HuH-7.5 (cell line): ENCODE data around the gene TMEM39A.

Experiments used
- DNase-seq: peaks from one replicate; pipeline ENCODE4 v3.0.0; 2011; ENCODE audit warnings: low spot score

TMEM39A gene

GRCh38 chr3:119456469-119456868, 6.9 kb downstream of the TMEM39A start:
- no peak for DNase-seq

GRCh38 chr3:119453822-119454221, 9.6 kb downstream of the TMEM39A start:
- no peak for DNase-seq

- no peak for DNase-seq
These were observed 18.8 kb downstream of the TMEM39A start for GRCh38 chr3:119444590-119444989.

- DNase-seq = no peak
These were observed 20.2 kb downstream of the TMEM39A start for GRCh38 chr3:119443179-119443578.

- no peak for DNase-seq
These were observed 25.6 kb downstream of the TMEM39A start for GRCh38 chr3:119437691-119438258.

GRCh38 chr3:119436977-119437376, 26.4 kb downstream of the TMEM39A start:
- DNase-seq = no peak

GRCh38 chr3:119434703-119435102, 28.7 kb downstream of the TMEM39A start:
- no peak for DNase-seq

- DNase-seq = no peak
These were observed 29.6 kb downstream of the TMEM39A start for GRCh38 chr3:119433613-119434325.

GRCh38 chr3:119428538-119428937, 34.9 kb downstream of the TMEM39A start:
- DNase-seq = no peak

GRCh38 chr3:119427669-119428068, 35.7 kb downstream of the TMEM39A start:
- DNase-seq = no peak

GRCh38 chr3:119420196-119420595, 43.2 kb downstream of the TMEM39A start:
- no peak for DNase-seq

GRCh38 chr3:119418641-119419040, 44.8 kb downstream of the TMEM39A start:
- DNase-seq = no peak

- DNase-seq = no peak
These were observed 45.5 kb downstream of the TMEM39A start for GRCh38 chr3:119417771-119418512.

- no peak for DNase-seq
These were observed 46.5 kb downstream of the TMEM39A start for GRCh38 chr3:119416873-119417272.

GRCh38 chr3:119413603-119414280, 49.7 kb downstream of the TMEM39A start:
- no peak for DNase-seq

- DNase-seq = no peak
These were observed 53.6 kb downstream of the TMEM39A start for GRCh38 chr3:119409844-119410243.

GRCh38 chr3:119408243-119408950, 55.0 kb downstream of the TMEM39A start:
- no peak for DNase-seq

GRCh38 chr3:119405315-119405714, 58.1 kb downstream of the TMEM39A start:
- DNase-seq = no peak

GRCh38 chr3:119403201-119403600, 60.2 kb downstream of the TMEM39A start:
- DNase-seq = no peak

GRCh38 chr3:119402791-119403190, 60.6 kb downstream of the TMEM39A start:
- no peak for DNase-seq

- DNase-seq = no peak
These were observed 61.6 kb downstream of the TMEM39A start for GRCh38 chr3:119401503-119402440.
